ENCODE results near the gene TMEM91. TPM values are rescaled to one million over a fixed set of nuclear protein-coding genes. Genes with fewer than 3 reads are reported as not detected.

TMEM91 gene
- total and polyA plus RNA-seq, 2 donors (not counting 1 experiment from before 2014, with no cell fraction given) = 3.7 to 9.7 TPM

- H2AFZ ChIP-seq (ENCODE audit: low read length) = no peak overlapping the region
- no peak for DNase-seq (ENCODE audit: low read depth in 2 of 2)
Measured at GRCh38 chr19:41386442-41386841, 10.1 kb downstream of the TMEM91 start.

GRCh38 chr19:41391618-41392017 is 15.3 kb downstream of the TMEM91 start:
- Histone ChIP-seq H2AFZ (ENCODE audit: low read length) (no peak overlapping the region), H3K4me2 (ENCODE audit: extremely low read depth, insufficient read depth, low read length) (no peak overlapping the region), H3K4me1 (ENCODE audit: control insufficient read depth, extremely low read depth, insufficient read depth, low read length) (no peaks in the 10 kb centered on the region), H3K27me3 (ENCODE audit: control insufficient read depth, insufficient read depth, low read length) (no peaks in the 10 kb centered on the region), H4K20me1 (ENCODE audit: control insufficient read depth, extremely low read depth, insufficient read depth, low read length) (no peaks in the 10 kb centered on the region), H3K4me3 (replicated peaks in 1 of 4; ENCODE audit: control extremely low read depth in 1 of 4, insufficient read depth in 1 of 4, low read depth in 3 of 4, low read length in 4 of 4) (no peak overlapping the region), H3K36me3 (ENCODE audit: control insufficient read depth, insufficient read depth, low read length) (peaks cover 1% of the 10 kb centered on the region), H3K27ac (ENCODE audit: insufficient read depth, low read length) (no peak overlapping the region), H3K9me3 (ENCODE audit: control insufficient read depth, insufficient read depth, low read depth, low read length) (no peaks in the 10 kb centered on the region), H3K79me2 (ENCODE audit: control insufficient read depth, insufficient read depth, low read length) (no peaks in the 10 kb centered on the region), H3K9ac (ENCODE audit: insufficient read depth, low read length) (no peak overlapping the region)
- no peak for DNase-seq (ENCODE audit: low read depth in 2 of 2)
- no peak for TF ChIP-seq EZH2 (IDR thresholded peaks at IDR 0.05; ENCODE audit: low read length, missing control alignments)
- no peak for TF ChIP-seq CTCF (conservative IDR thresholded peaks at IDR 0.05 in 1 of 2, IDR thresholded peaks at IDR 0.05 in 1 of 2; ENCODE audit: low read depth in 1 of 2, low read length in 2 of 2)

More at GRCh38 chr19:41386442-41386841, 10.1 kb downstream of the TMEM91 start:
- no peak overlapping the region for H3K4me3 ChIP-seq (replicated peaks in 1 of 4; ENCODE audit: control extremely low read depth in 1 of 4, insufficient read depth in 1 of 4, low read depth in 3 of 4, low read length in 4 of 4)
- H4K20me1 ChIP-seq (ENCODE audit: control insufficient read depth, extremely low read depth, insufficient read depth, low read length) = no peaks in the 10 kb centered on the region
- no peak overlapping the region for H3K27ac ChIP-seq (ENCODE audit: insufficient read depth, low read length)
- H3K27me3 ChIP-seq (ENCODE audit: control insufficient read depth, insufficient read depth, low read length) = no peaks in the 10 kb centered on the region
- H3K4me1 ChIP-seq (ENCODE audit: control insufficient read depth, extremely low read depth, insufficient read depth, low read length) = no peaks in the 10 kb centered on the region
- H3K36me3 ChIP-seq (ENCODE audit: control insufficient read depth, insufficient read depth, low read length) = peaks cover 1% of the 10 kb centered on the region
- H3K9ac ChIP-seq (ENCODE audit: insufficient read depth, low read length) = no peak overlapping the region
- no peak overlapping the region for H3K4me2 ChIP-seq (ENCODE audit: extremely low read depth, insufficient read depth, low read length)
- no peaks in the 10 kb centered on the region for H3K9me3 ChIP-seq (ENCODE audit: control insufficient read depth, insufficient read depth, low read depth, low read length)
- TF ChIP-seq EZH2 (IDR thresholded peaks at IDR 0.05; ENCODE audit: low read length, missing control alignments) (no peak), CTCF (conservative IDR thresholded peaks at IDR 0.05 in 1 of 2, IDR thresholded peaks at IDR 0.05 in 1 of 2; ENCODE audit: low read depth in 1 of 2, low read length in 2 of 2) (no peak)
- H3K79me2 ChIP-seq (ENCODE audit: control insufficient read depth, insufficient read depth, low read length) = no peaks in the 10 kb centered on the region

GRCh38 chr19:41392775-41393174 is 16.4 kb downstream of the TMEM91 start:
- Histone ChIP-seq H4K20me1 (ENCODE audit: control insufficient read depth, extremely low read depth, insufficient read depth, low read length) (no peaks in the 10 kb centered on the region), H3K9ac (ENCODE audit: insufficient read depth, low read length) (no peak overlapping the region), H3K4me3 (replicated peaks in 1 of 4; ENCODE audit: control extremely low read depth in 1 of 4, insufficient read depth in 1 of 4, low read depth in 3 of 4, low read length in 4 of 4) (no peak overlapping the region), H3K27ac (ENCODE audit: insufficient read depth, low read length) (no peak overlapping the region), H2AFZ (ENCODE audit: low read length) (no peak overlapping the region), H3K79me2 (ENCODE audit: control insufficient read depth, insufficient read depth, low read length) (no peaks in the 10 kb centered on the region), H3K27me3 (ENCODE audit: control insufficient read depth, insufficient read depth, low read length) (no peaks in the 10 kb centered on the region), H3K9me3 (ENCODE audit: control insufficient read depth, insufficient read depth, low read depth, low read length) (no peaks in the 10 kb centered on the region), H3K4me2 (ENCODE audit: extremely low read depth, insufficient read depth, low read length) (no peak overlapping the region), H3K36me3 (ENCODE audit: control insufficient read depth, insufficient read depth, low read length) (peaks cover 1% of the 10 kb centered on the region), H3K4me1 (ENCODE audit: control insufficient read depth, extremely low read depth, insufficient read depth, low read length) (no peaks in the 10 kb centered on the region)
- TF ChIP-seq CTCF (conservative IDR thresholded peaks at IDR 0.05 in 1 of 2, IDR thresholded peaks at IDR 0.05 in 1 of 2; ENCODE audit: low read depth in 1 of 2, low read length in 2 of 2) = no peak
- no peak for TF ChIP-seq EZH2 (IDR thresholded peaks at IDR 0.05; ENCODE audit: low read length, missing control alignments)
- DNase-seq (ENCODE audit: low read depth in 2 of 2) = no peak

Data from fibroblast of lung (primary cell).